ENCODE measurements around the gene ZGRF1.

DNA sequence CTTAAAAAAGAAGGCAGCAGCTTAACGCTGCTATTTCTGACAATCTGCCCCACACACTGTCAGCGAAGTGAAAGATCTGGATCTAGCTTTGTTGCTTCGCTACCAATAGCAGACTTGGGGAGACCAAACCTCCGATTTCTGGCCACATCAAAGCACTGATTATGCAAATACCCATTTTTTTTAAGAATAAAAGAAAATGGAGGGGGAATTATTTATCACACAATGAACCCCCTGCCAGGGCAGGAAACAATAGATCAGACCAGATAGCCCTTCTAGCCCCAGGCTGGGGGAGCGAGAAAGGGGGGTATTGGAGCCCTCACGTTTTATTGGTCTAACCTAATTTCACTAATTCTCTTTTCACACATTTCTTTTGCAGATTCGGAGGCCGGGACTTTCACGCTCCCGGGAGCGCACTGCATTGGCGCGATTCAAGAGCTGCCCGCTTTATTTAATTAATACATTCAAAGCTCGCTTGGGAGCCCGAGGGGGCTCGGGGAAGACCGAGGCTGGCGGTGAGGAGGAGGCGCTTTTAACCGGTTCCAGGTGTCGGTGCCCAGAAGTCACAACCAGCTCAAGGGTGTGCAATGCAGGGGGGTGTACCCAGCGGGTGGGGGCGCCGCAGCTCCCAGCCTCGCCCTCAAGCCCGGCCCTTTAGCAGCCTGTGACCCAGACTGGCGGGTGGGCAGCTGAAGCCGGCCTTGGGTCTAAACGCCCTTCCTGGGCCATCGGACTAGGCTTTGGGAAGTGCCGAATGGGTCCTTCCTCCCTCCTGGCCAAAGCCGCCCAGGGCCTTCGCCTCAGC, 126.2 kb downstream of the ZGRF1 start:
- TF ChIP-seq EZH2phosphoT487 (IDR thresholded peaks at IDR 0.05) (no peak), CTCF (IDR thresholded peaks at IDR 0.05) (no peak), EZH2 (IDR thresholded peaks at IDR 0.05) (no peak)
